ENCODE measurements around the gene GNL2. TPM values are rescaled to one million over a fixed set of nuclear protein-coding genes. Genes with fewer than 3 reads are reported as not detected.
"Not testable (repeated sequence)": the region's sequence is repeated elsewhere in the genome, so short reads cannot be mapped to it uniquely, and the experiment has no call there.

The GNL2 gene
- total RNA-seq, 1 experiment from 2014 or later, result 51.9 TPM

DNA sequence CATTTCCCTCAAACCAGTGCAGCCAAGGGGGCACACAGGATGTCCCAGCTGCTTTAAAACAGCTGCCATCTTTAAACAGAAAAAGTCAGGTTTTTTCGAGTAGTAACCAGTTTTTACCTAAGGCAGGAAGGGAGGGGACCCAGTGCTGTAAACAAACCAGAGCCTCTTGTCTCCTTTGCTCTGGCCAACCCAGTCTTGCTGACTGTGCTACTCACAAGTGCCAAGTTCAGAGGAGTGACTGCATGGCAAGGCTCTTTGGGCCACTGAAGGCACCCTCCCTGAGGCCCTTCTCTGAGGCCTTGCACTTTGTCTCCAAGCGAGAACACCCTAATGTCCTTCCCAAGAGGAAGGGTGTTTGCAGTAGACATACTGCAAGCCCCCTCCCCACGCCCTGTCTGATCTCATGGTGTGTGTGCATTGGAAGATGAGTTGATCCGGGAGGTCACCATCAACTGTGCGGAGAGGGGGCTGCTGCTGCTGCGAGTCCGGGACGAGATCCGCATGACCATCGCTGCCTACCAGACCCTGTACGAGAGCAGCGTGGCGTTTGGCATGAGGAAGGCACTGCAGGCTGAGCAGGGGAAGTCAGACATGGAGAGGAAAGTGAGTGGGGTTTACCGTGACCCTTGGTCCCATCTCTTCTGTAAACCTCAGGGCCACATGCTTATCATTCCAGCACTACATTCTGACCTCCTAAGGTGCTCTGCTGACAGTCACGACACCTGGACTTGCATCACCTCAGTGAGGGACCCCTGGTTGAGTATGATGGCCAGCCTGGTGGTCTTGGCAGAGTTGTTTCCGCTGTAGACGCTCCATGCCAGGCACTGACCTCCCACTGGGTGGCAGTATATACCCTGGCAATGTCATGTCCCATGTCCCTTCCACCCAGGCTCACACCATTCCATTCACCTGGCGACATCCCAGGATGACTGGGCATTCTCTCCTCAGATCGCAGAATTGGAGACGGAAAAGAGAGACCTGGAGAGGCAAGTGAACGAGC is 34.3 kb downstream of the GNL2 start:
- peak in 1 of 2 experiments; percentile 27 for DNase-seq
- intact Hi-C loops (cut with micrococcal nuclease; ENCODE audit: unreplicated experiment), result loop anchor here (5.0 kb wide), 1 partner anchor 104 kb away; no protein-coding TSS in a partner anchor
- BruUV-seq (replicated peaks), result TSS peak; percentile 2
- H3K36me3 ChIP-seq (ENCODE audit: low read depth), result 0 out of 2 replicates have a peak, but pooled peaks cover 7% of the 10 kb centered on the region
- H3F3A ChIP-seq (ENCODE audit: insufficient read depth, low read depth), result peaks cover 11% of the 10 kb centered on the region; the same call in 1 of the 2 replicates
- no peak overlapping the region for H3K4me2 ChIP-seq
- H3K79me2 ChIP-seq (ENCODE audit: low read depth), result no peaks in the 10 kb centered on the region
- H3K9me3 ChIP-seq (ENCODE audit: insufficient read depth, low read depth), result no peaks in the 10 kb centered on the region
- H2AFZ ChIP-seq, result no peak overlapping the region
- TF ChIP-seq, protein P1, sequence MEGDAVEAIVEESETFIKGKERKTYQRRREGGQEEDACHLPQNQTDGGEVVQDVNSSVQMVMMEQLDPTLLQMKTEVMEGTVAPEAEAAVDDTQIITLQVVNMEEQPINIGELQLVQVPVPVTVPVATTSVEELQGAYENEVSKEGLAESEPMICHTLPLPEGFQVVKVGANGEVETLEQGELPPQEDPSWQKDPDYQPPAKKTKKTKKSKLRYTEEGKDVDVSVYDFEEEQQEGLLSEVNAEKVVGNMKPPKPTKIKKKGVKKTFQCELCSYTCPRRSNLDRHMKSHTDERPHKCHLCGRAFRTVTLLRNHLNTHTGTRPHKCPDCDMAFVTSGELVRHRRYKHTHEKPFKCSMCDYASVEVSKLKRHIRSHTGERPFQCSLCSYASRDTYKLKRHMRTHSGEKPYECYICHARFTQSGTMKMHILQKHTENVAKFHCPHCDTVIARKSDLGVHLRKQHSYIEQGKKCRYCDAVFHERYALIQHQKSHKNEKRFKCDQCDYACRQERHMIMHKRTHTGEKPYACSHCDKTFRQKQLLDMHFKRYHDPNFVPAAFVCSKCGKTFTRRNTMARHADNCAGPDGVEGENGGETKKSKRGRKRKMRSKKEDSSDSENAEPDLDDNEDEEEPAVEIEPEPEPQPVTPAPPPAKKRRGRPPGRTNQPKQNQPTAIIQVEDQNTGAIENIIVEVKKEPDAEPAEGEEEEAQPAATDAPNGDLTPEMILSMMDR (conservative IDR thresholded peaks at IDR 0.05), result peak; percentile 69
- no peak for TF ChIP-seq EZH2 (IDR thresholded peaks at IDR 0.05; ENCODE audit: low read depth)
- POLR2A ChIA-PET (ENCODE audit: unreplicated experiment), result no interaction called here
- no peaks in the 10 kb centered on the region for H3K27me3 ChIP-seq (ENCODE audit: insufficient read depth, low read depth)
- CTCF ChIA-PET, result no interaction called here
- H3K4me1 ChIP-seq (replicated peaks; ENCODE audit: insufficient read depth), result 0 out of 2 replicates have a peak, but pooled peaks cover 2% of the 10 kb centered on the region
- no peak overlapping the region for H3K27ac ChIP-seq
- no peak overlapping the region for H3K4me3 ChIP-seq
- H4K20me1 ChIP-seq (ENCODE audit: insufficient read depth), result no peaks in the 10 kb centered on the region
- H3K9me2 ChIP-seq (ENCODE audit: insufficient read depth), result no peaks in the 10 kb centered on the region

DNA sequence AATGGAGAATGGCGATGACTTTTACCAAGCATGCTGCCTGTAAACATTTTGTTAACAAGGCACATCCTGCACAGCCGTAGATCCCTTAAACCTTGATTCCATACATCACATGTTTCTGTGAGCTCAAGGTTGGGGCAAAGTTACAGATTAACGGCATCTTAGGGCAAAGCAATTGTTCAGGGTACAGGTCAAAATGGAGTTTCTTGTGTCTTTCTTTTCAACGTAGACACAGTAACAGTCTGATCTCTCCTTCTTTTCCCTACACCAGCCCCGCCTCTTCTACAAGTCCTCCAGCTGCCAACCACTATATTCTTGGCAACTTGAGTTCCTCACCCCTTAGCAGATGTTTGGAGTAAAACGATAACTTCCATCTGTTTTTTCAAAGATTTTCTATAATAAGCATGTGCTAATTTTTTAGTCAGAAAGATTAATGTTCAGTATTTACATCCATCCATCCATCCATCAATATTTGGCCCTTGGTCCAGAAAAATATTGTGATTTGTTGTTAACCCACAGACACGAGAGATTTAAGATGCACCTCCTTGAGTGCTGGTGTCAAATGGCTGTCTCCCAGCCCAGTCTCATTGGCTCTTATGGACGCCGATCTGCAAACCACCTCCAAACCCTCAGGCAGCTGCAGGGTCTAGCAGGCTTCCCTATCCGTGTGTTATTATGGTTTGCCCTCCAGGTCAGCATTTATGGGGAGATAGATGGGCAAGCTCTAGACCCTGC is 35.2 kb downstream of the GNL2 start:
- DNase-seq, result no peak
- CTCF ChIA-PET, result no interaction called here
- intact Hi-C loops (cut with micrococcal nuclease; ENCODE audit: unreplicated experiment), result loop anchor here (5.0 kb wide), 1 partner anchor 103 kb away; no protein-coding TSS in a partner anchor
- Histone ChIP-seq H3K27ac (no peak overlapping the region), H3K9me3 (ENCODE audit: insufficient read depth, low read depth) (no peaks in the 10 kb centered on the region), H3K27me3 (ENCODE audit: insufficient read depth, low read depth) (no peaks in the 10 kb centered on the region), H2AFZ (no peak overlapping the region), H3K79me2 (ENCODE audit: low read depth) (no peaks in the 10 kb centered on the region), H3K36me3 (ENCODE audit: low read depth) (no peaks in the 10 kb centered on the region), H3F3A (ENCODE audit: insufficient read depth, low read depth) (peaks cover 9% of the 10 kb centered on the region; the same call in 1 of the 2 replicates), H3K4me2 (no peak overlapping the region), H3K4me3 (no peak overlapping the region), H4K20me1 (ENCODE audit: insufficient read depth) (no peaks in the 10 kb centered on the region), H3K9me2 (ENCODE audit: insufficient read depth) (no peaks in the 10 kb centered on the region), H3K4me1 (replicated peaks; ENCODE audit: insufficient read depth) (0 out of 2 replicates have a peak, but pooled peaks cover 5% of the 10 kb centered on the region)
- no TSS peak for BruUV-seq (replicated peaks)
- TF ChIP-seq, protein P1 (conservative IDR thresholded peaks at IDR 0.05), result no peak
- TF ChIP-seq EZH2 (IDR thresholded peaks at IDR 0.05; ENCODE audit: low read depth), result no peak
- POLR2A ChIA-PET (ENCODE audit: unreplicated experiment), result no interaction called here

DNA sequence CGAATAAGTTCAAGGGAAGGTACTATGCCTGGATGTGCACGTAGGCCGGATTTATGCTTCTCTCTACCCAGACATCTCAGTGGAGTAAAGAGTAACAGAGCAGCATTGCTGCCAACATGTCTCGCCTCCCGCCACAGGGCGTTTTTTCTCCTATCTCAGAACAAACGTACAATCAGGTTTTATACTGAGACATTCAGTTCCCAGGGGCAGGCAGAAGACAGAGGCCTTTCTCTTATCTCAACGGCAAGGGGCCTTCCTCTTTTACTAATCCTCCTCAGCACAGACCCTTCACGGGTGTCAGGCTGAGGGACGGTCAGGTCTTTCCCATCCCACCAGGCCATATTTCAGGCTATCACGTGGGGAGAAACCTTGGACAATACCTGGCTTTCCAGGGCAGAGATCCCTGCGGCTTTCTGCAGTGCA is 35.8 kb downstream of the GNL2 start:
- H3K4me1 ChIP-seq (replicated peaks; ENCODE audit: insufficient read depth); DNase-seq; H2AFZ ChIP-seq; H3K4me3 ChIP-seq; H3K9me2 ChIP-seq (ENCODE audit: insufficient read depth); H4K20me1 ChIP-seq (ENCODE audit: insufficient read depth); H3F3A ChIP-seq (ENCODE audit: insufficient read depth, low read depth); POLR2A ChIA-PET (ENCODE audit: unreplicated experiment); H3K79me2 ChIP-seq (ENCODE audit: low read depth); BruUV-seq (replicated peaks); H3K36me3 ChIP-seq (ENCODE audit: low read depth); H3K9me3 ChIP-seq (ENCODE audit: insufficient read depth, low read depth); H3K27ac ChIP-seq; H3K4me2 ChIP-seq; H3K27me3 ChIP-seq (ENCODE audit: insufficient read depth, low read depth); CTCF ChIA-PET: not testable (repeated sequence)
- intact Hi-C loops (cut with micrococcal nuclease; ENCODE audit: unreplicated experiment), result loop anchor here (5.0 kb wide), 1 partner anchor 103 kb away; no protein-coding TSS in a partner anchor

All from PC-9 (cell line).